Fibroblast of pulmonary artery (primary cell): ENCODE data around the gene DMKN.

ENCODE experiments used
- DNase-seq: peaks from one replicate; pipeline ENCODE4 v3.0.0-alpha.2; 2010; ENCODE audit warnings: low read depth
- H3K4me3 ChIP-seq: replicated peaks from 2 replicates; pipeline ENCODE4 v1.5.1; 2011; ENCODE audit warnings: low read depth, mild to moderate bottlenecking, control low read depth, low read length, moderate library complexity
- CTCF ChIP-seq: IDR thresholded peaks from 2 replicates; pipeline ENCODE4 v1.5.1; 2011; ENCODE audit warnings: mild to moderate bottlenecking, control low read depth, low read length, inconsistent platforms; ENCODE audit errors: missing control alignments

DMKN gene, protein sequence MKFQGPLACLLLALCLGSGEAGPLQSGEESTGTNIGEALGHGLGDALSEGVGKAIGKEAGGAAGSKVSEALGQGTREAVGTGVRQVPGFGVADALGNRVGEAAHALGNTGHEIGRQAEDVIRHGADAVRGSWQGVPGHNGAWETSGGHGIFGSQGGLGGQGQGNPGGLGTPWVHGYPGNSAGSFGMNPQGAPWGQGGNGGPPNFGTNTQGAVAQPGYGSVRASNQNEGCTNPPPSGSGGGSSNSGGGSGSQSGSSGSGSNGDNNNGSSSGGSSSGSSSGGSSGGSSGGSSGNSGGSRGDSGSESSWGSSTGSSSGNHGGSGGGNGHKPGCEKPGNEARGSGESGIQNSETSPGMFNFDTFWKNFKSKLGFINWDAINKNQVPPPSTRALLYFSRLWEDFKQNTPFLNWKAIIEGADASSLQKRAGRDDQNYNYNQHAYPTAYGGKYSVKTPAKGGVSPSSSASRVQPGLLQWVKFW

DNA sequence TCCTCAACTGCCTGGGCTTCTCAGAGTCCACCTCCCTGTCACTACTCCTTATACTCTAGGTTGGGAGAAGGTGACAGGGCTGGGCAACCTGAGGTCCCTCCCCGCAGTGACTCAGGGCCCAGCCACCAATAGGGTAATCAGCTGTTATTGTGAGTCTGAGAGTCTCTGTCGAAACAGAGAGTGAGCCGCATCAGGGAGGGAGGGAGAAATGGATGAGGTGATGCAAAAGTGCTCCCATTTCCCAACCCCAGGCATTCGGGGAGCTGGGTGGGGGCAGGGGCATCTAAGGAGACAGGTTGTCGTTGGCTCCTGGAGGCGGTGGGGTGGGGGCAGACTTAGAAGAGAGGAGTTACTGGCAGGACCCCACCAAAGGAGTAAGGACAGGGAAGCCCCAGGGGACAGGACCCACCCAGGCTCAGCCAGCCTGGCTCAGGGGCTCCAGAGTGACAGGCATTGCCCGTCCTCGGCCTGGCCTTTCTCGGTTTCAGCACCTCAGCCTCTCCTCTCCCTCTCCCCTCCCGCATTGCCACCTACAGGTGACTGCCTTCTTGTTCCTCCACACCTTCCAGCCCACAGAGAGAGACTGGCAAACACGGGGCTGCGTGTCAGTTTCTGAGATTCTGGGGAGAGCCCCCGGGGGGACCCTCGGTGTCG lies at the start of gene DMKN:
DMKN (minus strand) TSS at position 22 of the 654 bp plus-strand sequence. CDS start 174 bp downstream, outside the sequence.
- TF ChIP-seq CTCF = no peak
- DNase-seq = peak; percentile 66
- no peak within 1 kb of the TSS for H3K4me3 ChIP-seq

DNA sequence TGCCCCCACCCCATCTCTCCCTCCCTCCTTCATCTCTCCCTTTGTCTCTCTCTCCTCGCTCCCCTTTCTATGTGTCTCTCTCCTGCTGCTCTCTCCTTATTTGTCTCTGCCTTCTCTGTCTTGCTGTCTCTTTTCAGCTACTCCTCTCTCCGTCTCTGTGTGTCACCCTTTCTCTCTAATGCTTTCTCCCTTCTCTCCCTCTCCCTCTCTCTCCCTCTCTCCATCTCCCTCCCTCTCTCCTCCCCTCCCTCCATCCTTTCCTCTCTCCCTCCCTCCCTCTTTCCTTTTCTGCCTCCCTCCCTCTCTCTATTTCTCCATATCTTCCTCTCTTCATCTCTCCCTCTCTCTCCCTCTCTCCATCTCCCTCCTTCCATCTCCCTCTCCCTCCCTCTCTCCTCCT lies 49.3 kb upstream of the DMKN start:
- H3K4me3 ChIP-seq = no peak overlapping the region
- no peak for TF ChIP-seq CTCF

DNA sequence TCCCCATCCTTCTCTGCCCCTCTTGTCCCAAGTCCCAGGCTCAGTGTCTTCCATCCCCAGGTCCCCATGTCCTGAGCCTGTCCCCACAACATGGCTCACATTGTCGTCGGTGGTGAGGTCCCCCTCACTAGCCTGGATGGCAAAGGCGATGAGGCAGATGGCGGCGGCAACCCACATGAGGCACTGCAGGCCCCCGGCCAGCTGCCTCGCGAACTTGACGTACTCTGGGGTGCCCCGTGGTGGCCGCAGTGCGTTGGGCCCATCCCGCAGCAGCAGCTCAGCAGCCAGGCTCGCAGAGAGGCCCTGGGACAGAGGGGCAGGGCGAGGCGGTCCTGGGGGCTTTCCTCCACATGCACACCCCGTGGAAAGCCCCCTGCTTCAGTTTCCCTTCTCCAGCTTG lies 48.9 kb upstream of the DMKN start:
- DNase-seq = no peak
- H3K4me3 ChIP-seq = no peak overlapping the region
- no peak for TF ChIP-seq CTCF

More for the DNA sequence above, 49.3 kb upstream of the DMKN start:
- DNase-seq = no peak

DNA sequence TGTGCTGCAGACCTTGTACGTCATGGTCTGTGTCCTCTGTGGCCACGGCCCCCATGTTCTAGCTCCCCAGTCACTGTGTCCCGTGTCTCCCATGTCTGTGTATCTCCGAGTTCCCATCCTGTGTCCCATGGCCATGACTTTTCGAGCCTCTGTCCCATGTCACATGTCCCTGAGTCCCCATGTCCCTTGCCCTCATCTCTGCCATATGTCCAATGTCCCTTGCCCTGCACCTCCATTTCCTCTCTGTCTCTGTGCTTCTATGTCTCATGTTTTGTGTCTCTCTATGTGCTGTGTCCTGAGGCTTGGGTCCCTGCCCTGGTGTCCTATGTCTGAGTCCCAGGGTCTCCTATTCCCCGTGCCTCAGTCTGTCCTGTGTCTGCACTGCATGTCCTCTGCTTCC lies 48.0 kb upstream of the DMKN start:
- H3K4me3 ChIP-seq = no peak overlapping the region
- TF ChIP-seq CTCF = no peak

GRCh38 chr19:35560677-35561076 lies 47.2 kb upstream of the DMKN start:
- DNase-seq = no peak
- TF ChIP-seq CTCF = no peak

More for the DNA sequence above, 48.0 kb upstream of the DMKN start:
- DNase-seq = no peak

GRCh38 chr19:35560271-35560670 lies 46.8 kb upstream of the DMKN start:
- no peak for DNase-seq
- TF ChIP-seq CTCF = no peak
- H3K4me3 ChIP-seq = no peak overlapping the region

More at GRCh38 chr19:35560677-35561076, 47.2 kb upstream of the DMKN start:
- no peak overlapping the region for H3K4me3 ChIP-seq
